ENCODE data around the gene GLOD5. TPM values are rescaled to one million over a fixed set of nuclear protein-coding genes. Genes with fewer than 3 reads are reported as not detected.
A peak's percentile ranks its signal among the peaks of the same experiment; 100 is the strongest.

Gene GLOD5
- total RNA-seq, 1 experiment from 2014 or later: not detected

DNA sequence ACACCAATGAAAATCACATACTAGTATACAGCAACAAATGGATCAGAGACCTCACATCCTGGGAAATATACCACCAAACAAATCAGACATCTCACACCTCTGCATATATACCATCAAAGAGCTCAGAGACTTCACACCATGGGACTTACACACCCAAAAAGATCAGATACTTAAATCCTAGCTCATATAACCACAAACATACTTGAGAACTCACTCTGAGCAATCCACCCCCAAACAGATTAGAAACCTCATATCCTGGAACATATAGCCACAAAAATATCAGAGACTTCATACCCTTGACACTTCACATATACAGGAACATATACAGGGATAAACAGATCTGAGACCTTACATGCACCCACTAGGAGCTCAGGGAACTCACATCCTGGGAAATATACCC is 32.9 kb upstream of the GLOD5 start:
- POLR2A ChIA-PET: no interaction called here

DNA sequence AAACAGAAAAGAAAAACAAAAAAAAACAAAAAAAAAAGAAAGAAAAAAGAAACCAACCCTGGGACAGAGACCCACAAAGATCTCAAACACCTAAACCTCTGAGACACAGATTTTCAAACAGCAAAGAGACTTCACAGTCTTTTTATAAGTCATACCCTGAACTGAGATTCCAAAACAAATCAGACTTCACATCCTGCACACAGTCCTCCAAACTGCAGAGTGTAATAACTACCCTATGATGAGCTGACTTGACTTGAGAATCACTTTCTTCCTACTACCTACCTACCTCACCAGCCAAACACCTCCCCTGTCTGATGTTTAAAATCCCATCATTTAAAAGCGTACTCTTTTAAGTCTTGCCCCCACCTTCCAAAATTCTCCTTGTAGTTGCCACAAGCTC is 25.2 kb upstream of the GLOD5 start:
- Histone ChIP-seq H3K9me3 (ENCODE audit: control insufficient read depth, insufficient read depth, low read depth, low read length) (no peaks in the 10 kb centered on the region), H3K4me1 (ENCODE audit: control insufficient read depth, insufficient read depth, low read length) (peaks cover 4% of the 10 kb centered on the region), H3K4me3 (ENCODE audit: low read depth in 2 of 2, low read length in 2 of 2) (peak overlapping the region; percentile 58 to 74), H3K27ac (ENCODE audit: low read length) (peak overlapping the region; percentile 95), H3K27me3 (ENCODE audit: control insufficient read depth, insufficient read depth, low read length) (no peaks in the 10 kb centered on the region), H3K36me3 (ENCODE audit: control insufficient read depth, insufficient read depth, low read length) (no peaks in the 10 kb centered on the region)
- CTCF ChIA-PET: no interaction called here
- TF ChIP-seq TCF7L2 (IDR thresholded peaks at IDR 0.05; ENCODE audit: low read depth, low read length) (no peak), SIN3A (IDR thresholded peaks at IDR 0.05; ENCODE audit: borderline replicate concordance, insufficient read depth, low read depth, low read length) (no peak), POLR2AphosphoS5 (IDR thresholded peaks at IDR 0.05; ENCODE audit: low read depth, low read length) (no peak)
- TF ChIP-seq, protein P1, sequence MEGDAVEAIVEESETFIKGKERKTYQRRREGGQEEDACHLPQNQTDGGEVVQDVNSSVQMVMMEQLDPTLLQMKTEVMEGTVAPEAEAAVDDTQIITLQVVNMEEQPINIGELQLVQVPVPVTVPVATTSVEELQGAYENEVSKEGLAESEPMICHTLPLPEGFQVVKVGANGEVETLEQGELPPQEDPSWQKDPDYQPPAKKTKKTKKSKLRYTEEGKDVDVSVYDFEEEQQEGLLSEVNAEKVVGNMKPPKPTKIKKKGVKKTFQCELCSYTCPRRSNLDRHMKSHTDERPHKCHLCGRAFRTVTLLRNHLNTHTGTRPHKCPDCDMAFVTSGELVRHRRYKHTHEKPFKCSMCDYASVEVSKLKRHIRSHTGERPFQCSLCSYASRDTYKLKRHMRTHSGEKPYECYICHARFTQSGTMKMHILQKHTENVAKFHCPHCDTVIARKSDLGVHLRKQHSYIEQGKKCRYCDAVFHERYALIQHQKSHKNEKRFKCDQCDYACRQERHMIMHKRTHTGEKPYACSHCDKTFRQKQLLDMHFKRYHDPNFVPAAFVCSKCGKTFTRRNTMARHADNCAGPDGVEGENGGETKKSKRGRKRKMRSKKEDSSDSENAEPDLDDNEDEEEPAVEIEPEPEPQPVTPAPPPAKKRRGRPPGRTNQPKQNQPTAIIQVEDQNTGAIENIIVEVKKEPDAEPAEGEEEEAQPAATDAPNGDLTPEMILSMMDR (IDR thresholded peaks at IDR 0.05): no peak
- TF ChIP-seq, protein P2, sequence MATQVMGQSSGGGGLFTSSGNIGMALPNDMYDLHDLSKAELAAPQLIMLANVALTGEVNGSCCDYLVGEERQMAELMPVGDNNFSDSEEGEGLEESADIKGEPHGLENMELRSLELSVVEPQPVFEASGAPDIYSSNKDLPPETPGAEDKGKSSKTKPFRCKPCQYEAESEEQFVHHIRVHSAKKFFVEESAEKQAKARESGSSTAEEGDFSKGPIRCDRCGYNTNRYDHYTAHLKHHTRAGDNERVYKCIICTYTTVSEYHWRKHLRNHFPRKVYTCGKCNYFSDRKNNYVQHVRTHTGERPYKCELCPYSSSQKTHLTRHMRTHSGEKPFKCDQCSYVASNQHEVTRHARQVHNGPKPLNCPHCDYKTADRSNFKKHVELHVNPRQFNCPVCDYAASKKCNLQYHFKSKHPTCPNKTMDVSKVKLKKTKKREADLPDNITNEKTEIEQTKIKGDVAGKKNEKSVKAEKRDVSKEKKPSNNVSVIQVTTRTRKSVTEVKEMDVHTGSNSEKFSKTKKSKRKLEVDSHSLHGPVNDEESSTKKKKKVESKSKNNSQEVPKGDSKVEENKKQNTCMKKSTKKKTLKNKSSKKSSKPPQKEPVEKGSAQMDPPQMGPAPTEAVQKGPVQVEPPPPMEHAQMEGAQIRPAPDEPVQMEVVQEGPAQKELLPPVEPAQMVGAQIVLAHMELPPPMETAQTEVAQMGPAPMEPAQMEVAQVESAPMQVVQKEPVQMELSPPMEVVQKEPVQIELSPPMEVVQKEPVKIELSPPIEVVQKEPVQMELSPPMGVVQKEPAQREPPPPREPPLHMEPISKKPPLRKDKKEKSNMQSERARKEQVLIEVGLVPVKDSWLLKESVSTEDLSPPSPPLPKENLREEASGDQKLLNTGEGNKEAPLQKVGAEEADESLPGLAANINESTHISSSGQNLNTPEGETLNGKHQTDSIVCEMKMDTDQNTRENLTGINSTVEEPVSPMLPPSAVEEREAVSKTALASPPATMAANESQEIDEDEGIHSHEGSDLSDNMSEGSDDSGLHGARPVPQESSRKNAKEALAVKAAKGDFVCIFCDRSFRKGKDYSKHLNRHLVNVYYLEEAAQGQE (IDR thresholded peaks at IDR 0.05; ENCODE audit: insufficient read depth in 1 of 2, low read depth in 2 of 2, low read length in 1 of 2): no peak
- intact Hi-C loops (cut with micrococcal nuclease; ENCODE audit: unreplicated experiment) (no loop called here), in situ Hi-C loops (cut with HindIII; ENCODE audit: low pct_unique_long_range_greater_than_20kb, low sequenced_read_pairs) (no loop called here)
- POLR2A ChIA-PET: no interaction called here
- DNase-seq (ENCODE audit: low read depth, low spot score) (no peak), ATAC-seq (no peak)
- TSS peak; percentile 81 for BruUV-seq (replicated peaks)

More for the DNA sequence above, 32.9 kb upstream of the GLOD5 start:
- CTCF ChIA-PET: no interaction called here
- TF ChIP-seq, protein P2 (IDR thresholded peaks at IDR 0.05; ENCODE audit: insufficient read depth in 1 of 2, low read depth in 2 of 2, low read length in 1 of 2): no peak
- no peak for TF ChIP-seq SIN3A (IDR thresholded peaks at IDR 0.05; ENCODE audit: borderline replicate concordance, insufficient read depth, low read depth, low read length)
- TF ChIP-seq, protein P1 (IDR thresholded peaks at IDR 0.05): no peak
- no peak for TF ChIP-seq TCF7L2 (IDR thresholded peaks at IDR 0.05; ENCODE audit: low read depth, low read length)
- TF ChIP-seq POLR2AphosphoS5 (IDR thresholded peaks at IDR 0.05; ENCODE audit: low read depth, low read length): no peak
- in situ Hi-C loops (cut with HindIII; ENCODE audit: low pct_unique_long_range_greater_than_20kb, low sequenced_read_pairs) (no loop called here), intact Hi-C loops (cut with micrococcal nuclease; ENCODE audit: unreplicated experiment) (no loop called here)
- BruUV-seq (replicated peaks): no TSS peak
- Histone ChIP-seq H3K27me3 (ENCODE audit: control insufficient read depth, insufficient read depth, low read length) (no peaks in the 10 kb centered on the region), H3K4me3 (ENCODE audit: low read depth in 2 of 2, low read length in 2 of 2) (no peak overlapping the region), H3K36me3 (ENCODE audit: control insufficient read depth, insufficient read depth, low read length) (no peaks in the 10 kb centered on the region), H3K27ac (ENCODE audit: low read length) (no peak overlapping the region), H3K9me3 (ENCODE audit: control insufficient read depth, insufficient read depth, low read depth, low read length) (no peaks in the 10 kb centered on the region), H3K4me1 (ENCODE audit: control insufficient read depth, insufficient read depth, low read length) (no peaks in the 10 kb centered on the region)
- no peak for DNase-seq (ENCODE audit: low read depth, low spot score)
- no peak for ATAC-seq

Measured in Panc1 (cell line).